ENCODE data around the gene SMIM12.

DNA sequence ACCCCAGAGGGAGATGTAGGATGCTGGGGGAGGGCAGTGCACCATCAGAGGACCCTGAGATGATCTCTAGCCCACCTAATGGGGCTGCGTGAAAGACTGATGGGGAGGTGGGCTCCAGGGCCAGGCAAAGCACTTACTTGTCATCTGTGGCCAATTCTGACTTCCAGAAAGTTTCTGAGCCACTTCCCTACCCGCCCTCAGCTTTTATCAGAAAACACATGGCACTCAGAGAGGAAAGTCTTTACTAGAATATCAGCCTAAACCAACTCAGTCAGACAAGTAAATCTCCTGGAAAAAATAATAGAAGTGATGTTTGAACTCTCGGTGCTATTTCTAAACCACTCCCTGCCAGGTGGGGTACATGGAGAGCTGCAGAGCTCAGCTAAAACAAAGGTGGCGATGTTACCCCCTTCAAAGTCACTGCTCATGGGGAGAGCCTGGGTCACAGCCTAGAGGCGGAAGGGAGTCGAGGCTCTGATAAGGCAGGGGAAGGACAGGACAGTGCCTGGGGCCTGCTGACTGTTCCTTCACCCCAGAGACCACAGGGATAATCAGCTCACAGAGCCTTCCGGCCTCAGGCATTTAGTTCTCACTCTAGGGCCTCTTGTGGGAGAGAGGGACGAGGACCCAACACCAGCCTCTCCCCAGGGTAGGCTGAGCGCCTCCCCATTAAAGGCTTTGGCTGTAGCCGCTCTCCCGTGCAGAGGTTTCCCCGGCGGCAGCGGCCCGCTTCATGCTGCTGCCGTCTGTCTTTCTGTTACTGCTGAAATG is 14.2 kb downstream of the SMIM12 start:
- TF ChIP-seq POLR2A (IDR thresholded peaks at IDR 0.05), result no peak
- TF ChIP-seq, protein P1, sequence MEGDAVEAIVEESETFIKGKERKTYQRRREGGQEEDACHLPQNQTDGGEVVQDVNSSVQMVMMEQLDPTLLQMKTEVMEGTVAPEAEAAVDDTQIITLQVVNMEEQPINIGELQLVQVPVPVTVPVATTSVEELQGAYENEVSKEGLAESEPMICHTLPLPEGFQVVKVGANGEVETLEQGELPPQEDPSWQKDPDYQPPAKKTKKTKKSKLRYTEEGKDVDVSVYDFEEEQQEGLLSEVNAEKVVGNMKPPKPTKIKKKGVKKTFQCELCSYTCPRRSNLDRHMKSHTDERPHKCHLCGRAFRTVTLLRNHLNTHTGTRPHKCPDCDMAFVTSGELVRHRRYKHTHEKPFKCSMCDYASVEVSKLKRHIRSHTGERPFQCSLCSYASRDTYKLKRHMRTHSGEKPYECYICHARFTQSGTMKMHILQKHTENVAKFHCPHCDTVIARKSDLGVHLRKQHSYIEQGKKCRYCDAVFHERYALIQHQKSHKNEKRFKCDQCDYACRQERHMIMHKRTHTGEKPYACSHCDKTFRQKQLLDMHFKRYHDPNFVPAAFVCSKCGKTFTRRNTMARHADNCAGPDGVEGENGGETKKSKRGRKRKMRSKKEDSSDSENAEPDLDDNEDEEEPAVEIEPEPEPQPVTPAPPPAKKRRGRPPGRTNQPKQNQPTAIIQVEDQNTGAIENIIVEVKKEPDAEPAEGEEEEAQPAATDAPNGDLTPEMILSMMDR (IDR thresholded peaks at IDR 0.05), result no peak
